ENCODE data around the gene CDK8.

- TF ChIP-seq IFI16 (CRISPR knock-in tag; IDR thresholded peaks at IDR 0.05) (no peak), HNRNPH1 (optimal IDR thresholded peaks at IDR 0.05; ENCODE audit: low read depth, low read length) (no peak), XRCC4 (IDR thresholded peaks at IDR 0.05; ENCODE audit: extremely low read depth, insufficient read depth, insufficient read length) (no peak), MED1 (CRISPR knock-in tag; IDR thresholded peaks at IDR 0.05; ENCODE audit: borderline replicate concordance) (no peak), E2F1 (CRISPR knock-in tag; IDR thresholded peaks at IDR 0.05) (no peak), THRB (CRISPR knock-in tag; conservative IDR thresholded peaks at IDR 0.05) (no peak)
Measured at GRCh38 chr13:26448032-26448431, 194.1 kb downstream of the CDK8 start.

Measured in K562 (cell line).